K562 treated with DMSO at 1 percent for 24 hours (cell line): ENCODE measurements around the gene TTLL12. TPM values are rescaled to one million over a fixed set of nuclear protein-coding genes. Genes with fewer than 3 reads are reported as not detected.

Experiments
- total RNA-seq: library from RNA; unstranded; fragments of 300-600 nt; gene quantifications from 2 replicates; pipeline ENCODE4 v1.2.3, GENCODE V29; 2022; ENCODE audit warnings: low read depth; ENCODE audit not compliant: insufficient read depth

TTLL12 gene
- 90.8 and 98.2 TPM in 2 replicates for total RNA-seq

GRCh38 chr22:43186272-43187170, at the start of gene TTLL12:
TSS of gene TTLL12 (minus strand) at chr22:43187134. CDS start at chr22:43187069, 65 bp downstream.

GRCh38 chr22:43151251-43152002, 35.5 kb downstream of the TTLL12 start, which contains the start of gene TSPO:
TSS of gene TSPO (plus strand) at chr22:43151559. CDS start at chr22:43159239, 7,680 bp downstream.

GRCh38 chr22:43142880-43143562, 43.9 kb downstream of the TTLL12 start, which contains the start of gene MCAT:
TSS of gene MCAT (minus strand) at chr22:43143398. CDS start at chr22:43143348, 50 bp downstream.

Other genes with a start within 250 kb of the TTLL12 start
- gene PACSIN2, start 172.0 kb downstream of the TTLL12 start, total RNA-seq: 61.1 and 64.9 TPM in 2 replicates
- 2.5 and 2.7 TPM in 2 replicates for gene TTLL1, start 97.7 kb downstream of the TTLL12 start, total RNA-seq
- 1.3 TPM in 1 of 2 replicates, not detected in the other for gene BIK, start 76.4 kb downstream of the TTLL12 start, total RNA-seq
- 20.0 and 25.5 TPM in 2 replicates for gene MCAT, start 43.7 kb downstream of the TTLL12 start, total RNA-seq
- gene TSPO, start 35.6 kb downstream of the TTLL12 start, total RNA-seq: 104 and 123 TPM in 2 replicates
- 0.02 TPM in 1 of 2 replicates, not detected in the other for gene SCUBE1, start 156.2 kb upstream of the TTLL12 start, total RNA-seq
- gene MPPED1, start 224.9 kb upstream of the TTLL12 start, total RNA-seq: not detected in 2 replicates